ENCODE results near the gene TREM2. TPM values are rescaled to one million over a fixed set of nuclear protein-coding genes. Genes with fewer than 3 reads are reported as not detected.

The TREM2 gene
- total and polyA plus RNA-seq, 2 of the 13 experiments (the other 11 are each of a cell fraction or from before 2014, with no cell fraction given) = 0.11 TPM; not detected in 1

- TF ChIP-seq CERS6 (CRISPR knock-in tag; IDR thresholded peaks at IDR 0.05) (no peak), NRL (CRISPR knock-in tag; IDR thresholded peaks at IDR 0.05; ENCODE audit: borderline replicate concordance) (no peak), BRCA1 (CRISPR knock-in tag; IDR thresholded peaks at IDR 0.05) (no peak), HES4 (CRISPR knock-in tag; IDR thresholded peaks at IDR 0.05; ENCODE audit: borderline replicate concordance) (no peak), ZGPAT (CRISPR knock-in tag; IDR thresholded peaks at IDR 0.05) (no peak)
Measured at GRCh38 chr6:41163419-41163717, 452 bp upstream of the TREM2 start (continued).

- no peaks in the 10 kb centered on the region for H3K9me3 ChIP-seq (ENCODE audit: low read length)
- CTCF ChIA-PET (ENCODE audit: low intra/inter-chr PET ratio, low total read pairs) = no interaction called here
- H2AFZ ChIP-seq (ENCODE audit: low read length) = no peak overlapping the region
- no TSS peak for BruUV-seq (replicated peaks)
- no peak overlapping the region for H3K4me3 ChIP-seq (replicated peaks in 1 of 3; ENCODE audit: insufficient read depth in 1 of 3, low read depth in 2 of 3, low read length in 3 of 3)
- in situ Hi-C loops (cut with HindIII; ENCODE audit: extremely low pct_ligation_motif_present, low pct_unique_long_range_greater_than_20kb) (no loop called here), intact Hi-C loops (cut with micrococcal nuclease; ENCODE audit: unreplicated experiment) (no loop called here)
- WGBS (ENCODE audit: low lambda C conversion rate) = 24% methylated on average over 13 of the region's 13 CpGs
- no peak overlapping the region for H3K27ac ChIP-seq (ENCODE audit: extremely low read length, insufficient read depth, low read length)
- no peaks in the 10 kb centered on the region for H3K79me2 ChIP-seq (ENCODE audit: insufficient read depth, low read length)
- ATAC-seq = no peak
- no peak for FAIRE-seq
- H3K27me3 ChIP-seq (ENCODE audit: control insufficient read depth in 1 of 2, insufficient read depth in 2 of 2, low read length in 2 of 2) = peaks cover 1 to 16% of the 10 kb centered on the region in 2 experiments; a peak in 2 of 5 replicates
- H4K20me1 ChIP-seq (ENCODE audit: insufficient read depth, low read length) = no peaks in the 10 kb centered on the region
- POLR2A ChIA-PET = no interaction called here
- no peaks in the 10 kb centered on the region for H3K4me1 ChIP-seq (ENCODE audit: insufficient read depth, low read length)
- H3K9ac ChIP-seq (ENCODE audit: insufficient read depth, low read depth, low read length) = no peak overlapping the region
- no peaks in the 10 kb centered on the region for H3K36me3 ChIP-seq (replicated peaks in 1 of 2; ENCODE audit: control insufficient read depth in 1 of 2, insufficient read depth in 2 of 2, low read length in 2 of 2)
- H3K4me2 ChIP-seq (ENCODE audit: low read depth, low read length) = no peak overlapping the region
- no peak for DNase-seq (ENCODE audit: low spot score)
- no peak for TF ChIP-seq HMG20B (CRISPR knock-in tag; conservative IDR thresholded peaks at IDR 0.05)
- no peak for TF ChIP-seq ZNF143 (CRISPR knock-in tag; IDR thresholded peaks at IDR 0.05)
- no peak for TF ChIP-seq PBX2 (CRISPR knock-in tag; IDR thresholded peaks at IDR 0.05)
- TF ChIP-seq ZNF383 (CRISPR knock-in tag; IDR thresholded peaks at IDR 0.05; ENCODE audit: borderline replicate concordance) = no peak
- no peak for TF ChIP-seq BATF2 (CRISPR knock-in tag; IDR thresholded peaks at IDR 0.05)
- no peak for TF ChIP-seq SUZ12 (IDR thresholded peaks at IDR 0.05; ENCODE audit: low read depth, low read length)
- TF ChIP-seq HNF1B (CRISPR knock-in tag; IDR thresholded peaks at IDR 0.05) = no peak
- TF ChIP-seq ZNF326 (CRISPR knock-in tag; IDR thresholded peaks at IDR 0.05; ENCODE audit: borderline replicate concordance) = no peak
- no peak for TF ChIP-seq HNF4A (CRISPR knock-in tag; IDR thresholded peaks at IDR 0.05)
- no peak for TF ChIP-seq ZNF562 (CRISPR knock-in tag; IDR thresholded peaks at IDR 0.05; ENCODE audit: borderline replicate concordance)
- TF ChIP-seq ZSCAN29 (CRISPR knock-in tag; conservative IDR thresholded peaks at IDR 0.05) = no peak
- TF ChIP-seq JARID2 (CRISPR knock-in tag; IDR thresholded peaks at IDR 0.05; ENCODE audit: insufficient replicate concordance) = no peak
- TF ChIP-seq SATB2 (CRISPR knock-in tag; IDR thresholded peaks at IDR 0.05) = no peak
- no peak for TF ChIP-seq MYC (CRISPR knock-in tag; IDR thresholded peaks at IDR 0.05; ENCODE audit: borderline replicate concordance)
Measured at GRCh38 chr6:41161851-41162552, 914 bp downstream of the TREM2 start.
